Panc1 (cell line): ENCODE results near the gene MMP14. TPM values are rescaled to one million over a fixed set of nuclear protein-coding genes. Genes with fewer than 3 reads are reported as not detected.

ENCODE experiments used
- ATAC-seq: fragments of 200-7000 bp; cut with Tn5 transposase; 2 replicates; pipeline ENCODE4 v1.9.1; 2020; ENCODE audit warnings: mild to moderate bottlenecking, moderate library complexity
- BruUV-seq: library from RNA; stranded (reverse); fragments of 400-500 nt; replicated peaks from 2 replicates; lab custom pipeline; 2021; lab: Mats Ljungman, UMichigan
- CTCF ChIA-PET: fragments of 300-600 bp; sonication (Branson Sonifier 250); formaldehyde crosslinking; loops from one replicate; lab custom pipeline; 2022; ENCODE audit warnings: antibody characterized with exemption; lab: Charles Lee
- POLR2A ChIA-PET: fragments of 300-600 bp; sonication (Branson Sonifier 250); formaldehyde crosslinking; loops from one replicate; lab custom pipeline; 2022; ENCODE audit warnings: antibody characterized with exemption; lab: Charles Lee
- DNase-seq: peaks from one replicate; pipeline ENCODE4 v3.0.0-alpha.2; 2010; ENCODE audit warnings: low read depth, low spot score
- H3K27ac ChIP-seq: 2 replicates; pipeline ENCODE4 v1.5.1; 2011; ENCODE audit warnings: mild to moderate bottlenecking, low read length, inconsistent platforms
- H3K27me3 ChIP-seq: fragments of 200-500 bp; sonication (Bioruptor generic); 2 replicates; pipeline ENCODE4 v1.6.0; 2014; ENCODE audit warnings: low read length, inconsistent platforms; ENCODE audit not compliant: control insufficient read depth, insufficient read depth
- H3K36me3 ChIP-seq: fragments of 200-500 bp; sonication (Bioruptor generic); 2 replicates; pipeline ENCODE4 v1.5.1; 2014; ENCODE audit warnings: inconsistent platforms, mild to moderate bottlenecking, low read length, moderate library complexity; ENCODE audit not compliant: control insufficient read depth, insufficient read depth
- H3K4me1 ChIP-seq: 2 replicates; pipeline ENCODE4 v1.5.1; 2011; ENCODE audit warnings: inconsistent platforms, mild to moderate bottlenecking, low read length, moderate library complexity; ENCODE audit not compliant: control insufficient read depth, insufficient read depth
- H3K4me3 ChIP-seq, 2 experiments: 2 replicates each; pipeline ENCODE4 v1.5.1; 2011 to 2012; ENCODE audit warnings: low read depth in 2 of 2, low read length in 2 of 2, mild to moderate bottlenecking in 2 of 2, inconsistent platforms in 1 of 2, moderate library complexity in 1 of 2
- H3K9me3 ChIP-seq: fragments of 200-500 bp; sonication (Bioruptor generic); 2 replicates; pipeline ENCODE4 v1.5.1; 2014; ENCODE audit warnings: low read depth, mild to moderate bottlenecking, inconsistent platforms, low read length, moderate library complexity; ENCODE audit not compliant: control insufficient read depth, insufficient read depth
- CTCF ChIP-seq: fragments of 450-650 bp; IDR thresholded peaks from 2 replicates; pipeline ENCODE4 v1.5.1; 2017; ENCODE audit warnings: mild to moderate bottlenecking
- POLR2AphosphoS5 ChIP-seq: IDR thresholded peaks from 2 replicates; pipeline ENCODE4 v1.6.1; 2012; ENCODE audit warnings: mild to moderate bottlenecking, low read depth, low read length, moderate library complexity
- REST ChIP-seq, 2 experiments: IDR thresholded peaks; 2 replicates each; pipeline ENCODE4 v1.6.1; 2011 to 2012; ENCODE audit warnings: low read depth in 2 of 2, control low read depth in 1 of 2, low read length in 1 of 2, mild to moderate bottlenecking in 1 of 2, moderate library complexity in 1 of 2; ENCODE audit not compliant: insufficient read depth in 1 of 2
- SIN3A ChIP-seq: IDR thresholded peaks from 2 replicates; pipeline ENCODE4 v1.6.1; 2012; ENCODE audit warnings: low read depth, mild to moderate bottlenecking, low read length, moderate library complexity, borderline replicate concordance; ENCODE audit not compliant: insufficient read depth
- TCF7L2 ChIP-seq: IDR thresholded peaks from 2 replicates; pipeline ENCODE4 v1.6.1; 2011; ENCODE audit warnings: mild to moderate bottlenecking, low read depth, low read length, inconsistent platforms
- in situ Hi-C: cut with HindIII; loops from 2 replicates; pipeline ENCODE4 v1.10.0; 2016; ENCODE audit warnings: low sequenced_read_pairs, low pct_unique_long_range_greater_than_20kb
- intact Hi-C: fragments of 100-400 bp; cut with micrococcal nuclease; formaldehyde crosslinking; loops from one replicate; pipeline ENCODE4 v1.10.0; 2022; ENCODE audit not compliant: unreplicated experiment
- total RNA-seq: library from RNA; stranded (reverse); gene quantifications from one replicate; pipeline ENCODE4 v1.2.1, GENCODE V29; 2021; ENCODE audit not compliant: unreplicated experiment

Gene MMP14
- total RNA-seq, 1 experiment from 2014 or later: 32.9 TPM

- Histone ChIP-seq H3K4me3 (no peak within 1 kb of the TSS), H3K27me3 (no peaks in the 10 kb centered on the region), H3K36me3 (no peaks in the 10 kb centered on the region; the same call in 1 of the 2 replicates), H3K9me3 (no peaks in the 10 kb centered on the region), H3K27ac (no peak within 1 kb of the TSS), H3K4me1 (peaks cover 5% of the 10 kb centered on the region; the same call in 1 of the 2 replicates)
- intact Hi-C loops: no loop called here
- ChIA-PET POLR2A (interaction anchor here (0.6 to 0.8 kb wide), 2 partner anchors 294 to 1558 kb away, joined by 4 to 5 read pairs; partner anchors contain the start of gene DAD1), CTCF (interaction anchor here (0.7 kb wide), 3 partner anchors 103 to 230 kb away, joined by 3 to 9 read pairs (median 3); no protein-coding TSS in a partner anchor)
- ATAC-seq (no peak), DNase-seq (no peak)
- in situ Hi-C loops: no loop called here
- BruUV-seq: no TSS peak
- no peak for TF ChIP-seq TCF7L2
- no peak for TF ChIP-seq REST (IDR thresholded peaks at IDR 0.05; ENCODE audit: insufficient read depth in 1 of 2, low read depth in 2 of 2, low read length in 1 of 2)
- TF ChIP-seq CTCF: no peak
- no peak for TF ChIP-seq POLR2AphosphoS5
- TF ChIP-seq SIN3A: no peak
These were observed 47.0 kb downstream of the MMP14 start, which contains the start of gene REM2 for GRCh38 chr14:22883173-22883976. Gene REM2 (plus strand): TSS chr14:22883222. CDS start chr14:22883288, 66 bp downstream.

DNA sequence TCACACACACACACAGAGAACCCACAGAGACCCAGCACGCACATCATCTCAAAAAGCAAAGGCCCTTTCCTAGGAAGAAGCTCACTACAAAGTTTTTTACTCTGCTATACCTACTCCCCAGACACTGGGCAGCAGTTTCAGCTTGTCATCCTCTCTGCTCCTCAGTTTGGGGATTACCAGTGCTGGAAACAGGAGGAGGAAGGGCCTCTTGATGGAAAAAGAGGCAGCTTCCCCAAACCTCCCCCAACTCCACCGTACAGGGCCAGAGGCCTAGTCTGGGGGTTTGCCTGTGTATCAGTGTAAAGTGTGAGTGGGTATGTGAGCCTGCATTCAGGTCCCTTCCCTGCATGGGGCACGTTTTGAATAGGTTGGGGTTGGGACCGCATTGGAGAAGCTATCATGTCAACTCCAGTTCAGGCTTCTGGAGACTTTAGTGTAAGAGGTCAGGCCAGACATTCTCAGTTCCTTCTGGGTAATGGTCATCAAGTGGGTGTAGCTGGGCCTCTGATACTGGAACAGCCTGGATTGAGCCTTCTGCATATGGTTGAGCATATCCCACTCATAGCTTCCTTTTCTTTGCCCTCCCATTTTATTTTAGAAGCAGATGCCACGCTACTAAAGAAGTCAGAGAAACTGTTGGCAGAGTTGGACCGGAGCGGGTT is 47.8 kb downstream of the MMP14 start:
- ATAC-seq (no peak), DNase-seq (no peak)
- intact Hi-C loops: no loop called here
- H3K27me3 ChIP-seq: no peaks in the 10 kb centered on the region
- CTCF ChIA-PET: interaction anchor here (0.7 to 1.2 kb wide), 3 partner anchors 62 to 140 kb away, joined by 3 to 9 read pairs (median 3); no protein-coding TSS in a partner anchor
- H3K9me3 ChIP-seq: no peaks in the 10 kb centered on the region
- POLR2A ChIA-PET: no interaction called here
- H3K4me1 ChIP-seq: peaks cover 5% of the 10 kb centered on the region; the same call in 1 of the 2 replicates
- no peak overlapping the region for H3K4me3 ChIP-seq
- no TSS peak for BruUV-seq
- in situ Hi-C loops: no loop called here
- no peaks in the 10 kb centered on the region for H3K36me3 ChIP-seq
- no peak overlapping the region for H3K27ac ChIP-seq
- TF ChIP-seq TCF7L2 (no peak), SIN3A (no peak), POLR2AphosphoS5 (no peak), CTCF (no peak), REST (IDR thresholded peaks at IDR 0.05; ENCODE audit: insufficient read depth in 1 of 2, low read depth in 2 of 2, low read length in 1 of 2) (no peak)
